ENCODE results near the gene IL16. TPM values are rescaled to one million over a fixed set of nuclear protein-coding genes. Genes with fewer than 3 reads are reported as not detected.

The IL16 gene
- total RNA-seq, 4 donors from 2014 or later = 8.2 to 19.9 (median 13.7) TPM

- Histone ChIP-seq H3K27ac (peak overlapping the region; percentile 39), H3K36me3 (no peaks in the 10 kb centered on the region), H3K27me3 (no peaks in the 10 kb centered on the region), H3K4me1 (peaks cover 16% of the 10 kb centered on the region), H3K4me3 (no peak overlapping the region), H3K9me3 (no peaks in the 10 kb centered on the region)
- no peak for TF ChIP-seq POLR2AphosphoS5 (IDR thresholded peaks at IDR 0.05)
- no peak for TF ChIP-seq EP300 (IDR thresholded peaks at IDR 0.05)
- TF ChIP-seq POLR2A (IDR thresholded peaks at IDR 0.05) = no peak
- no peak for TF ChIP-seq CTCF (IDR thresholded peaks at IDR 0.05)
- no peak for DNase-seq (ENCODE audit: low spot score in 2 of 2)
- 79% methylated on average over 5 of the region's 5 CpGs for WGBS
These were observed 58.8 kb downstream of the IL16 start for GRCh38 chr15:81255315-81255957.

- TF ChIP-seq POLR2AphosphoS5 (IDR thresholded peaks at IDR 0.05) = no peak
- no peak for TF ChIP-seq CTCF (IDR thresholded peaks at IDR 0.05)
- TF ChIP-seq POLR2A (IDR thresholded peaks at IDR 0.05) = no peak
- TF ChIP-seq EP300 (IDR thresholded peaks at IDR 0.05) = no peak
- no peak overlapping the region for H3K27ac ChIP-seq
- H3K4me3 ChIP-seq = no peak overlapping the region
- no peaks in the 10 kb centered on the region for H3K9me3 ChIP-seq
- no peaks in the 10 kb centered on the region for H3K27me3 ChIP-seq
- no peak for DNase-seq (ENCODE audit: low spot score in 2 of 2)
- peaks cover 16% of the 10 kb centered on the region for H3K4me1 ChIP-seq
- no peaks in the 10 kb centered on the region for H3K36me3 ChIP-seq
These were observed 59.3 kb downstream of the IL16 start for GRCh38 chr15:81255958-81256320.

- no peaks in the 10 kb centered on the region for H3K27me3 ChIP-seq
- WGBS = 16% methylated on average over 1 of the region's 1 CpG
- peaks cover 16% of the 10 kb centered on the region for H3K4me1 ChIP-seq
- H3K36me3 ChIP-seq = no peaks in the 10 kb centered on the region
- TF ChIP-seq POLR2AphosphoS5 (IDR thresholded peaks at IDR 0.05) = no peak
- peak; percentile 21 to 36 for TF ChIP-seq CTCF (IDR thresholded peaks at IDR 0.05)
- no peak for TF ChIP-seq EP300 (IDR thresholded peaks at IDR 0.05)
- no peak for TF ChIP-seq POLR2A (IDR thresholded peaks at IDR 0.05)
- DNase-seq (ENCODE audit: low spot score in 2 of 2) = no peak
- no peak overlapping the region for H3K4me3 ChIP-seq
- no peak overlapping the region for H3K27ac ChIP-seq
- no peaks in the 10 kb centered on the region for H3K9me3 ChIP-seq
These were observed 60.2 kb downstream of the IL16 start for GRCh38 chr15:81256916-81257315.

- no peaks in the 10 kb centered on the region for H3K9me3 ChIP-seq
- no peak for DNase-seq (ENCODE audit: low spot score in 2 of 2)
- no peak overlapping the region for H3K27ac ChIP-seq
- H3K4me1 ChIP-seq = peaks cover 16% of the 10 kb centered on the region
- no peak overlapping the region for H3K4me3 ChIP-seq
- no peaks in the 10 kb centered on the region for H3K27me3 ChIP-seq
- TF ChIP-seq CTCF (IDR thresholded peaks at IDR 0.05) = no peak
- TF ChIP-seq POLR2AphosphoS5 (IDR thresholded peaks at IDR 0.05) = no peak
- no peak for TF ChIP-seq EP300 (IDR thresholded peaks at IDR 0.05)
- TF ChIP-seq POLR2A (IDR thresholded peaks at IDR 0.05) = no peak
- 34% methylated on average over 2 of the region's 2 CpGs for WGBS
- no peaks in the 10 kb centered on the region for H3K36me3 ChIP-seq
These were observed 60.8 kb downstream of the IL16 start for GRCh38 chr15:81257435-81257834.

GRCh38 chr15:81258455-81258854 lies 61.8 kb downstream of the IL16 start:
- Histone ChIP-seq H3K4me3 (no peak overlapping the region), H3K9me3 (no peaks in the 10 kb centered on the region), H3K36me3 (no peaks in the 10 kb centered on the region), H3K27ac (no peak overlapping the region), H3K4me1 (peaks cover 16% of the 10 kb centered on the region), H3K27me3 (no peaks in the 10 kb centered on the region)
- WGBS = 81% methylated on average over 8 of the region's 8 CpGs
- TF ChIP-seq CTCF (IDR thresholded peaks at IDR 0.05) (no peak), POLR2A (IDR thresholded peaks at IDR 0.05) (no peak), POLR2AphosphoS5 (IDR thresholded peaks at IDR 0.05) (no peak), EP300 (IDR thresholded peaks at IDR 0.05) (no peak)
- DNase-seq (ENCODE audit: low spot score in 2 of 2) = peak in 1 of 2 donors; percentile 31
